Mesenchymal stem cell (in vitro differentiated cells and primary cell): ENCODE data around the gene HNMT.

Experiments used
- DNase-seq: peaks from one replicate; pipeline ENCODE4 v3.0.0-alpha.2; 2013
- H2AFZ ChIP-seq: one replicate; pipeline ENCODE4 v1.6.1; 2013; ENCODE audit warnings: low read depth, mild to moderate bottlenecking, control low read depth, inconsistent platforms, low read length, moderate library complexity
- H2AK5ac ChIP-seq: 2 replicates; pipeline ENCODE4 v1.6.1; 2013; ENCODE audit warnings: low read length, moderate library complexity, mild to moderate bottlenecking, inconsistent platforms; ENCODE audit not compliant: severe bottlenecking
- H2BK120ac ChIP-seq: one replicate; pipeline ENCODE4 v1.6.1; 2013; ENCODE audit warnings: low read depth, mild to moderate bottlenecking, inconsistent platforms, low read length, moderate library complexity
- H2BK12ac ChIP-seq, 2 experiments: one replicate each; pipeline ENCODE4 v1.6.1; 2013; ENCODE audit warnings: inconsistent platforms in 2 of 2, low read length in 2 of 2, mild to moderate bottlenecking in 2 of 2, moderate library complexity in 2 of 2, control low read depth in 1 of 2
- H2BK15ac ChIP-seq: one replicate; pipeline ENCODE4 v1.6.1; 2013; ENCODE audit warnings: mild to moderate bottlenecking, low read depth, inconsistent platforms; ENCODE audit not compliant: poor library complexity, severe bottlenecking
- H2BK5ac ChIP-seq: 2 replicates; pipeline ENCODE4 v1.6.1; 2013; ENCODE audit warnings: low read depth, mild to moderate bottlenecking, low read length, control low read depth, inconsistent platforms; ENCODE audit not compliant: poor library complexity, severe bottlenecking
- H3K14ac ChIP-seq, 2 experiments: one replicate each; pipeline ENCODE4 v1.6.1; 2013; ENCODE audit warnings: inconsistent platforms in 2 of 2, low read length in 2 of 2, control low read depth in 1 of 2, mild to moderate bottlenecking in 1 of 2, moderate library complexity in 1 of 2
- H3K18ac ChIP-seq, 2 experiments: one replicate each; pipeline ENCODE4 v1.6.1; 2013; ENCODE audit warnings: inconsistent platforms in 2 of 2, low read length in 2 of 2, control low read depth in 1 of 2, low read depth in 1 of 2, mild to moderate bottlenecking in 1 of 2
- H3K23ac ChIP-seq, 2 experiments: one replicate each; pipeline ENCODE4 v1.6.1; 2013; ENCODE audit warnings: inconsistent platforms in 2 of 2, low read length in 2 of 2, mild to moderate bottlenecking in 2 of 2, moderate library complexity in 2 of 2, control low read depth in 1 of 2
- H3K27ac ChIP-seq: 2 replicates; pipeline ENCODE4 v1.5.1; 2013; ENCODE audit warnings: mild to moderate bottlenecking, moderate library complexity, low read length, control low read depth, inconsistent platforms; ENCODE audit not compliant: poor library complexity, severe bottlenecking
- H3K27me3 ChIP-seq, 2 experiments: 2 replicates each; pipeline versions ENCODE4 v1.6.1 to v1.7.0; 2013; ENCODE audit warnings: low read length in 2 of 2, mild to moderate bottlenecking in 2 of 2, moderate library complexity in 2 of 2, control low read depth in 1 of 2, inconsistent platforms in 1 of 2; ENCODE audit not compliant: control insufficient read depth in 1 of 2, insufficient read depth in 1 of 2
- H3K36me3 ChIP-seq, 2 experiments: 2 replicates each; pipeline versions ENCODE4 v1.6.1 to v1.7.0; 2013; ENCODE audit warnings: low read length in 2 of 2, control low read depth in 1 of 2, inconsistent platforms in 1 of 2, low read depth in 1 of 2, mild to moderate bottlenecking in 1 of 2; ENCODE audit not compliant: insufficient read depth in 2 of 2, control insufficient read depth in 1 of 2
- H3K4ac ChIP-seq, 2 experiments: one replicate each; pipeline ENCODE4 v1.6.1; 2013; ENCODE audit warnings: inconsistent platforms in 2 of 2, low read length in 2 of 2, mild to moderate bottlenecking in 2 of 2, moderate library complexity in 2 of 2, control low read depth in 1 of 2, low read depth in 1 of 2
- H3K4me1 ChIP-seq: 2 replicates; pipeline ENCODE4 v1.6.1; 2013; ENCODE audit warnings: low read depth, low read length, control low read depth; ENCODE audit not compliant: control insufficient read depth, insufficient read depth
- H3K4me2 ChIP-seq: 2 replicates; pipeline ENCODE4 v1.6.1; 2013; ENCODE audit warnings: low read length, mild to moderate bottlenecking, inconsistent platforms; ENCODE audit not compliant: poor library complexity, severe bottlenecking
- H3K4me3 ChIP-seq, 2 experiments: 2 replicates each; pipeline versions ENCODE4 v1.5.1 to v1.7.0; 2013; ENCODE audit warnings: low read length in 2 of 2, mild to moderate bottlenecking in 2 of 2, control low read depth in 1 of 2, low read depth in 1 of 2; ENCODE audit not compliant: insufficient read depth in 1 of 2
- H3K79me1 ChIP-seq: replicated peaks from 2 replicates; pipeline ENCODE4 v1.6.1; 2013; ENCODE audit warnings: mild to moderate bottlenecking, control low read depth, low read length, inconsistent platforms; ENCODE audit not compliant: poor library complexity, severe bottlenecking
- H3K9ac ChIP-seq: 2 replicates; pipeline ENCODE4 v1.7.0; 2013; ENCODE audit warnings: mild to moderate bottlenecking, low read length, moderate library complexity
- H3K9me3 ChIP-seq: 2 replicates; pipeline ENCODE4 v1.7.0; 2013; ENCODE audit warnings: mild to moderate bottlenecking, low read length; ENCODE audit not compliant: control insufficient read depth
- H4K8ac ChIP-seq: one replicate; pipeline ENCODE4 v1.6.1; 2013; ENCODE audit warnings: inconsistent platforms, mild to moderate bottlenecking, low read length, moderate library complexity
- H4K91ac ChIP-seq: one replicate; pipeline ENCODE4 v1.6.1; 2013; ENCODE audit warnings: mild to moderate bottlenecking, low read length, inconsistent platforms
- WGBS: methylation state at CpG from one replicate; pipeline ENCODE4 v1.1.7; 2013; ENCODE audit warnings: mixed read lengths; 5-methylcytosine and 5-hydroxymethylcytosine counted together

Gene HNMT

GRCh38 chr2:137973280-137973679 is 9.0 kb downstream of the HNMT start:
- H3K4me3 ChIP-seq = no peak overlapping the region
- peaks cover 3% of the 10 kb centered on the region for H3K4me1 ChIP-seq
- H3K14ac ChIP-seq = no peak overlapping the region
- H2AK5ac ChIP-seq = no peak overlapping the region
- H3K9ac ChIP-seq = no peak overlapping the region
- H2AFZ ChIP-seq = no peak overlapping the region
- no peak overlapping the region for H4K91ac ChIP-seq
- H3K27me3 ChIP-seq = no peaks in the 10 kb centered on the region
- no peak overlapping the region for H3K4ac ChIP-seq
- no peak overlapping the region for H3K18ac ChIP-seq
- peaks cover 0 to 46% of the 10 kb centered on the region in 2 experiments for H3K36me3 ChIP-seq
- no peak for DNase-seq
- no peak overlapping the region for H2BK5ac ChIP-seq
- H4K8ac ChIP-seq = no peak overlapping the region
- H3K27ac ChIP-seq = no peak overlapping the region
- H3K23ac ChIP-seq = no peak overlapping the region
- H2BK12ac ChIP-seq = no peak overlapping the region
- H2BK120ac ChIP-seq = no peak overlapping the region
- no peak overlapping the region for H3K4me2 ChIP-seq
- no peak overlapping the region for H2BK15ac ChIP-seq
- no peaks in the 10 kb centered on the region for H3K79me1 ChIP-seq
- no peaks in the 10 kb centered on the region for H3K9me3 ChIP-seq

GRCh38 chr2:137975280-137976271 is 11.3 kb downstream of the HNMT start:
- Histone ChIP-seq H2BK15ac (no peak overlapping the region), H3K9me3 (no peaks in the 10 kb centered on the region), H2AK5ac (no peak overlapping the region), H2BK5ac (no peak overlapping the region), H3K4me1 (peaks cover 3% of the 10 kb centered on the region), H2BK12ac (no peak overlapping the region), H3K4ac (no peak overlapping the region), H3K14ac (no peak overlapping the region), H4K91ac (no peak overlapping the region), H3K23ac (no peak overlapping the region), H2AFZ (no peak overlapping the region), H2BK120ac (no peak overlapping the region), H3K18ac (no peak overlapping the region), H3K36me3 (peaks cover 0 to 46% of the 10 kb centered on the region in 2 experiments), H3K79me1 (peaks cover 4% of the 10 kb centered on the region), H3K4me3 (no peak overlapping the region), H3K27ac (peak overlapping the region; percentile 60), H3K9ac (no peak overlapping the region), H3K27me3 (no peaks in the 10 kb centered on the region), H3K4me2 (no peak overlapping the region), H4K8ac (no peak overlapping the region)
- DNase-seq = no peak
- WGBS = 80% methylated on average over 5 of the region's 8 CpGs

GRCh38 chr2:137976274-137976673 is 12.0 kb downstream of the HNMT start:
- Histone ChIP-seq H2BK15ac (no peak overlapping the region), H2BK5ac (no peak overlapping the region), H3K27me3 (no peaks in the 10 kb centered on the region), H3K4me2 (no peak overlapping the region), H3K79me1 (peaks cover 4% of the 10 kb centered on the region), H3K4ac (no peak overlapping the region), H2AFZ (no peak overlapping the region), H3K9ac (no peak overlapping the region), H3K4me3 (no peak overlapping the region), H3K4me1 (peaks cover 3% of the 10 kb centered on the region), H4K91ac (no peak overlapping the region), H3K36me3 (peaks cover 0 to 44% of the 10 kb centered on the region in 2 experiments), H3K23ac (no peak overlapping the region), H2AK5ac (no peak overlapping the region), H3K14ac (no peak overlapping the region), H4K8ac (no peak overlapping the region), H3K27ac (no peak overlapping the region), H2BK12ac (no peak overlapping the region), H2BK120ac (no peak overlapping the region), H3K18ac (no peak overlapping the region), H3K9me3 (no peaks in the 10 kb centered on the region)
- DNase-seq = no peak
- WGBS = 72% methylated on average over 3 of the region's 3 CpGs

- H3K4me1 ChIP-seq = peaks cover 3% of the 10 kb centered on the region
- H4K91ac ChIP-seq = no peak overlapping the region
- H4K8ac ChIP-seq = no peak overlapping the region
- no peak overlapping the region for H3K4me2 ChIP-seq
- H2BK12ac ChIP-seq = no peak overlapping the region
- H3K4ac ChIP-seq = no peak overlapping the region
- no peak overlapping the region for H2AK5ac ChIP-seq
- DNase-seq = no peak
- H2AFZ ChIP-seq = no peak overlapping the region
- no peak overlapping the region for H2BK120ac ChIP-seq
- no peak overlapping the region for H3K27ac ChIP-seq
- no peaks in the 10 kb centered on the region for H3K9me3 ChIP-seq
- no peak overlapping the region for H3K14ac ChIP-seq
- no peak overlapping the region for H3K9ac ChIP-seq
- no peak overlapping the region for H3K4me3 ChIP-seq
- no peak overlapping the region for H3K23ac ChIP-seq
- no peak overlapping the region for H3K18ac ChIP-seq
- no peak overlapping the region for H2BK15ac ChIP-seq
- peaks cover 0 to 40% of the 10 kb centered on the region in 2 experiments for H3K36me3 ChIP-seq
- no peaks in the 10 kb centered on the region for H3K27me3 ChIP-seq
- no peak overlapping the region for H2BK5ac ChIP-seq
- H3K79me1 ChIP-seq = peaks cover 4% of the 10 kb centered on the region
Measured at GRCh38 chr2:137977790-137978189, 13.5 kb downstream of the HNMT start.
